Neural cell (in vitro differentiated cells): ENCODE data around the gene CRAMP1. TPM values are rescaled to one million over a fixed set of nuclear protein-coding genes. Genes with fewer than 3 reads are reported as not detected.
A peak's percentile ranks its signal among the peaks of the same experiment; 100 is the strongest.

Experiments used
- H2AFZ ChIP-seq: fragments of 200-600, 300-800 bp; sonication (generic), shearing (Covaris generic); 2 replicates; pipeline ENCODE4 v1.6.0; 2014; ENCODE audit warnings: low read depth, mild to moderate bottlenecking, antibody characterized with exemption, low read length, moderate library complexity
- H3F3A ChIP-seq: fragments of 200-600 bp; shearing (Covaris generic); 2 replicates; pipeline ENCODE4 v1.6.1; 2016; ENCODE audit warnings: mild to moderate bottlenecking, moderate library complexity, mixed read lengths, antibody characterized with exemption, low read length; ENCODE audit not compliant: insufficient read depth, poor library complexity, severe bottlenecking
- H3K27ac ChIP-seq: fragments of 200-600, 300-800 bp; sonication (generic), shearing (Covaris generic); 2 replicates; pipeline ENCODE4 v1.5.1; 2014; ENCODE audit warnings: mild to moderate bottlenecking, low read length, moderate library complexity
- H3K27me3 ChIP-seq: fragments of 300-800, 200-600 bp; sonication (generic), shearing (Covaris generic); 2 replicates; pipeline ENCODE4 v1.6.0; 2014; ENCODE audit warnings: mild to moderate bottlenecking, low read depth, low read length, moderate library complexity; ENCODE audit not compliant: insufficient read depth
- H3K36me3 ChIP-seq: fragments of 300-800, 200-600 bp; sonication (generic), shearing (Covaris generic); 2 replicates; pipeline ENCODE4 v1.5.1; 2014; ENCODE audit warnings: mild to moderate bottlenecking, antibody characterized with exemption, low read length, moderate library complexity; ENCODE audit not compliant: insufficient read depth
- H3K4me2 ChIP-seq: fragments of 300-800, 200-600 bp; sonication (generic), shearing (Covaris generic); 2 replicates; pipeline ENCODE4 v1.6.0; 2014; ENCODE audit warnings: mild to moderate bottlenecking, low read length
- H3K4me3 ChIP-seq: fragments of 300-800, 200-600 bp; sonication (generic), shearing (Covaris generic); 2 replicates; pipeline ENCODE4 v1.5.1; 2014; ENCODE audit warnings: mild to moderate bottlenecking, low read length, moderate library complexity
- H3K79me2 ChIP-seq: fragments of 200-600 bp; shearing (Covaris generic); replicated peaks from 2 replicates; pipeline ENCODE4 v1.6.0; 2014; ENCODE audit warnings: mild to moderate bottlenecking, low read length, moderate library complexity; ENCODE audit not compliant: insufficient read depth
- H3K9ac ChIP-seq: fragments of 300-800, 200-600 bp; sonication (generic), shearing (Covaris generic); 2 replicates; pipeline ENCODE4 v1.6.1; 2016; ENCODE audit warnings: mild to moderate bottlenecking, low read length, mixed read lengths
- H3K9me2 ChIP-seq: fragments of 200-600 bp; shearing (Covaris generic); 2 replicates; pipeline ENCODE4 v1.6.1; 2016; ENCODE audit warnings: mild to moderate bottlenecking, low read length, mixed read lengths; ENCODE audit not compliant: insufficient read depth
- H3K9me3 ChIP-seq: fragments of 200-600, 300-800 bp; sonication (generic), shearing (Covaris generic); 2 replicates; pipeline ENCODE4 v1.6.1; 2016; ENCODE audit warnings: mild to moderate bottlenecking, mixed run types, low read length, moderate library complexity, mixed read lengths
- H4K20me1 ChIP-seq: fragments of 200-600 bp; shearing (Covaris generic); 2 replicates; pipeline ENCODE4 v1.6.1; 2016; ENCODE audit warnings: mild to moderate bottlenecking, mixed run types; ENCODE audit not compliant: insufficient read depth
- EP300 ChIP-seq: fragments of 450-650 bp; conservative IDR thresholded peaks from 2 replicates; pipeline ENCODE4 v1.6.1; 2014; ENCODE audit warnings: antibody characterized with exemption, mild to moderate bottlenecking, moderate library complexity; ENCODE audit not compliant: poor library complexity, severe bottlenecking
- EZH2 ChIP-seq: fragments of 200-600, 300-800 bp; shearing (Covaris generic), sonication (generic); IDR thresholded peaks from 2 replicates; pipeline ENCODE4 v1.6.1; 2014; ENCODE audit warnings: antibody characterized with exemption, low read length, borderline replicate concordance, mild to moderate bottlenecking; ENCODE audit not compliant: insufficient read depth, poor library complexity, severe bottlenecking
- MXI1 ChIP-seq: fragments of 450-650 bp; conservative IDR thresholded peaks from 2 replicates; pipeline ENCODE4 v1.6.1; 2014; ENCODE audit warnings: antibody characterized with exemption, mild to moderate bottlenecking; ENCODE audit not compliant: poor library complexity, severe bottlenecking
- POLR2AphosphoS5 ChIP-seq: IDR thresholded peaks from 2 replicates; pipeline ENCODE4 v1.6.1; 2012
- RAD21 ChIP-seq: fragments of 450-650 bp; conservative IDR thresholded peaks from 2 replicates; pipeline ENCODE4 v1.6.1; 2014; ENCODE audit warnings: antibody characterized with exemption, mild to moderate bottlenecking, moderate library complexity
- SMC3 ChIP-seq: fragments of 450-650 bp; conservative IDR thresholded peaks from 2 replicates; pipeline ENCODE4 v1.6.1; 2014; ENCODE audit warnings: antibody characterized with exemption, mild to moderate bottlenecking, moderate library complexity; ENCODE audit not compliant: poor library complexity
- TAF1 ChIP-seq: IDR thresholded peaks from 2 replicates; pipeline ENCODE4 v1.6.1; 2012; ENCODE audit warnings: low read depth
- polyA plus RNA-seq: library from polyadenylated mRNA; depleted of rRNA; stranded (reverse); fragments of >200 nt; gene quantifications from 2 replicates; pipeline ENCODE4 v1.2.3, GENCODE V29; 2014
- TF ChIP-seq, protein P1 (sequence below): IDR thresholded peaks from 2 replicates; pipeline ENCODE4 v1.6.1; 2012; ENCODE audit warnings: borderline replicate concordance
- TF ChIP-seq, protein P2 (sequence below): fragments of 450-650 bp; IDR thresholded peaks from 2 replicates; pipeline ENCODE4 v1.5.1; 2014; ENCODE audit warnings: antibody characterized with exemption, mild to moderate bottlenecking, moderate library complexity; ENCODE audit not compliant: poor library complexity, severe bottlenecking

Gene CRAMP1
- polyA plus RNA-seq, 1 donor from 2014 or later = 11.1 TPM

DNA sequence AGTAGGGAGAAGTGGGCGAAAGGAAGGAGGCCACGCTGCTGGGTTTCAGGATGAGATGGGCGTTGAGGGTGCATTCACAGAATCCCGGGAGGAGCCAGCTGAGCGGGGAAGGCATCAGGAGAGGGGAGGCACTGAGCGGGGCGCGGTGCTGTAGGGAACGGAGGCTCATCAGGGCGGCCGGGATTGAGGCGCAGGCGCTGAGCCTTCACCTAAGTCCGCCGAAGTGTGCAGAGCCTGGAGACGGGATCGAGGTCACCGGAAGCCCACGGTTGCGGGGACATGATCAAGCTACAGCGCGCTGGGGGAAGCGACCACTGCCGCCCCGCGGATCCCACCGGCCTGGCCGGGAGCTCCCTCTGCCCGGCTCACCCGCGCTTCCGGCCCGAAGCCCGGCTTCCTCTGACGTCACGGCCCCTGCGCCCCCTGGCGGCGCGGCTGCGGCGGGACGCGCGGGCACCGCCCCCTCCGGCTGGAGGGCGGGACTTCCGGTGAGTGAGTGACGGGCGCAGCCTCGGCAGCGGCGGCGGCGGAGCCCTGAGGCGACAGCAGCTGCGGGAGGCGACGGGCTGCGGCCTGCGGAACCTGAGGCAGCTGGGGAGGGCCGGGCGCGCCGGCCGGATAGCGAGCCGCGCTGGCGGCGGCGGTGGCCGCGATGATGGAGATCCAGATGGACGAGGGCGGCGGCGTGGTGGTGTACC lies 93.7 kb downstream of the CRAMP1 start, which contains the start of gene MAPK8IP3:
Gene MAPK8IP3, plus strand, starts transcription at position 508 of the 698 bp plus-strand sequence. Its CDS starts 145 bp downstream, at position 653.
- Histone ChIP-seq H3K9ac (peak within 1 kb of the TSS; percentile 97), H3K27me3 (no peaks in the 10 kb centered on the region), H2AFZ (peak within 1 kb of the TSS; percentile 73), H3K9me3 (no peaks in the 10 kb centered on the region), H3K79me2 (peaks cover 46% of the 10 kb centered on the region), H4K20me1 (no peaks in the 10 kb centered on the region), H3K9me2 (no peaks in the 10 kb centered on the region), H3K36me3 (no peaks in the 10 kb centered on the region), H3K4me3 (peak within 1 kb of the TSS; percentile 99), H3F3A (peaks cover 4% of the 10 kb centered on the region), H3K27ac (peak within 1 kb of the TSS; percentile 96), H3K4me2 (peak within 1 kb of the TSS; percentile 68)
- TF ChIP-seq EZH2 (no peak), MXI1 (peak; percentile 87), POLR2AphosphoS5 (peak; percentile 95), SMC3 (peak; percentile 57), TAF1 (peak; percentile 67), EP300 (peak; percentile 81), RAD21 (peak; percentile 50)
- TF ChIP-seq, protein P1, sequence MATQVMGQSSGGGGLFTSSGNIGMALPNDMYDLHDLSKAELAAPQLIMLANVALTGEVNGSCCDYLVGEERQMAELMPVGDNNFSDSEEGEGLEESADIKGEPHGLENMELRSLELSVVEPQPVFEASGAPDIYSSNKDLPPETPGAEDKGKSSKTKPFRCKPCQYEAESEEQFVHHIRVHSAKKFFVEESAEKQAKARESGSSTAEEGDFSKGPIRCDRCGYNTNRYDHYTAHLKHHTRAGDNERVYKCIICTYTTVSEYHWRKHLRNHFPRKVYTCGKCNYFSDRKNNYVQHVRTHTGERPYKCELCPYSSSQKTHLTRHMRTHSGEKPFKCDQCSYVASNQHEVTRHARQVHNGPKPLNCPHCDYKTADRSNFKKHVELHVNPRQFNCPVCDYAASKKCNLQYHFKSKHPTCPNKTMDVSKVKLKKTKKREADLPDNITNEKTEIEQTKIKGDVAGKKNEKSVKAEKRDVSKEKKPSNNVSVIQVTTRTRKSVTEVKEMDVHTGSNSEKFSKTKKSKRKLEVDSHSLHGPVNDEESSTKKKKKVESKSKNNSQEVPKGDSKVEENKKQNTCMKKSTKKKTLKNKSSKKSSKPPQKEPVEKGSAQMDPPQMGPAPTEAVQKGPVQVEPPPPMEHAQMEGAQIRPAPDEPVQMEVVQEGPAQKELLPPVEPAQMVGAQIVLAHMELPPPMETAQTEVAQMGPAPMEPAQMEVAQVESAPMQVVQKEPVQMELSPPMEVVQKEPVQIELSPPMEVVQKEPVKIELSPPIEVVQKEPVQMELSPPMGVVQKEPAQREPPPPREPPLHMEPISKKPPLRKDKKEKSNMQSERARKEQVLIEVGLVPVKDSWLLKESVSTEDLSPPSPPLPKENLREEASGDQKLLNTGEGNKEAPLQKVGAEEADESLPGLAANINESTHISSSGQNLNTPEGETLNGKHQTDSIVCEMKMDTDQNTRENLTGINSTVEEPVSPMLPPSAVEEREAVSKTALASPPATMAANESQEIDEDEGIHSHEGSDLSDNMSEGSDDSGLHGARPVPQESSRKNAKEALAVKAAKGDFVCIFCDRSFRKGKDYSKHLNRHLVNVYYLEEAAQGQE = no peak
- TF ChIP-seq, protein P2, sequence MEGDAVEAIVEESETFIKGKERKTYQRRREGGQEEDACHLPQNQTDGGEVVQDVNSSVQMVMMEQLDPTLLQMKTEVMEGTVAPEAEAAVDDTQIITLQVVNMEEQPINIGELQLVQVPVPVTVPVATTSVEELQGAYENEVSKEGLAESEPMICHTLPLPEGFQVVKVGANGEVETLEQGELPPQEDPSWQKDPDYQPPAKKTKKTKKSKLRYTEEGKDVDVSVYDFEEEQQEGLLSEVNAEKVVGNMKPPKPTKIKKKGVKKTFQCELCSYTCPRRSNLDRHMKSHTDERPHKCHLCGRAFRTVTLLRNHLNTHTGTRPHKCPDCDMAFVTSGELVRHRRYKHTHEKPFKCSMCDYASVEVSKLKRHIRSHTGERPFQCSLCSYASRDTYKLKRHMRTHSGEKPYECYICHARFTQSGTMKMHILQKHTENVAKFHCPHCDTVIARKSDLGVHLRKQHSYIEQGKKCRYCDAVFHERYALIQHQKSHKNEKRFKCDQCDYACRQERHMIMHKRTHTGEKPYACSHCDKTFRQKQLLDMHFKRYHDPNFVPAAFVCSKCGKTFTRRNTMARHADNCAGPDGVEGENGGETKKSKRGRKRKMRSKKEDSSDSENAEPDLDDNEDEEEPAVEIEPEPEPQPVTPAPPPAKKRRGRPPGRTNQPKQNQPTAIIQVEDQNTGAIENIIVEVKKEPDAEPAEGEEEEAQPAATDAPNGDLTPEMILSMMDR = peak; percentile 100

DNA sequence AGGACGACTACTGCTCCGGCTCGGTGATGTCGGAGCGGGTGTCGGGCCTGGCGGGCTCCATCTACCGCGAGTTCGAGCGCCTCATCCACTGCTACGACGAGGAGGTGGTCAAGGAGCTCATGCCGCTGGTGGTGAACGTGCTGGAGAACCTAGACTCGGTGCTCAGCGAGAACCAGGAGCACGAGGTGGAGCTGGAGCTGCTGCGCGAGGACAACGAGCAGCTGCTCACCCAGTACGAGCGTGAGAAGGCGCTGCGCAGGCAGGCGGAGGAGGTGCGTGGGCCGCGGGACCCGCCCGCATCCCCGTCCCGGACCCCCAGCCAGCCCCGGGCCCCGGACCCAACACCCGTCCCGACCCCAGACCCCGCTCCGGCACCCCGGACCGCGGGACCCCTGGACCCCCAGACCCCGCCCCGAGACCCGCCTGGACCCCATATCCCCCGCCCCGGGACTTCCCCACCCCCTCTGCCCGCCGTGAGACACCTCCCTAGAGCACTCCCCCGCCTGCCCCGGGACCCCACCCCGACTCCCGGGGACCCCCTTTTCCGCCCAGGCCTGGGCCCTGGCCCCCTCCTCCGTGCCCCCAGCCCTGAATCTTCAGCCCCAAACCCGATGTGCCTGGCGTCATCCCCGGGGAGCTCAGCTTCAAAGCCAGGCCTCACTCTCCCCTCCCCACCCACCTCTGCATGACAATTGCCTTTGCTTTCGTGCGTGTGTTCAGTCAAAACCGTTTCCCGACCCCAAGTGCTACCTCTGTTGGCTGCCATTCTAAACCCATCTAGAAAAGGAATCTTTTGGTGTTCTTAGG lies 94.4 kb downstream of the CRAMP1 start:
- H3K9ac ChIP-seq = peak overlapping the region; percentile 97
- H2AFZ ChIP-seq = peak overlapping the region; percentile 69
- no peaks in the 10 kb centered on the region for H3K27me3 ChIP-seq
- no peaks in the 10 kb centered on the region for H3K9me2 ChIP-seq
- peak overlapping the region; percentile 68 for H3K4me2 ChIP-seq
- H3K79me2 ChIP-seq = peaks cover 53% of the 10 kb centered on the region
- H3K9me3 ChIP-seq = no peaks in the 10 kb centered on the region
- no peaks in the 10 kb centered on the region for H4K20me1 ChIP-seq
- H3K27ac ChIP-seq = peak overlapping the region; percentile 92
- peak overlapping the region; percentile 99 for H3K4me3 ChIP-seq
- TF ChIP-seq MXI1 (peak; percentile 24), TAF1 (no peak)
- TF ChIP-seq, protein P1 = peak; percentile 1
- H3F3A ChIP-seq = peaks cover 4% of the 10 kb centered on the region
- H3K36me3 ChIP-seq = no peaks in the 10 kb centered on the region
